H1 (cell line): Measurements from ENCODE around the gene IL27RA. TPM values are rescaled to one million over a fixed set of nuclear protein-coding genes. Genes with fewer than 3 reads are reported as not detected.

Source experiments
- CTCF ChIA-PET: fragments of 300-600 bp; sonication (Branson Sonifier 250); formaldehyde crosslinking; loops from one replicate; lab custom pipeline; 2021; ENCODE audit not compliant: partially characterized antibody; lab: Charles Lee
- POLR2A ChIA-PET: fragments of 300-600 bp; sonication (Branson Sonifier 250); formaldehyde crosslinking; loops from one replicate; lab custom pipeline; 2021; ENCODE audit warnings: inconsistent platforms; ENCODE audit not compliant: partially characterized antibody; lab: Charles Lee
- DNase-seq, 2 experiments: peaks; one replicate each; pipeline versions ENCODE4 v3.0.0 to v3.0.0-alpha.2; 2010 to 2022; ENCODE audit warnings: low spot score in 2 of 2, low read depth in 1 of 2, mixed read lengths in 1 of 2
- FAIRE-seq: peaks from 2 replicates; lab custom pipeline; 2011; peaks lifted over from hg19 to GRCh38; lab: Jason Lieb, UNC
- H2AFZ ChIP-seq: 2 replicates; pipeline ENCODE4 v1.8.1; 2012; ENCODE audit warnings: low read length, inconsistent platforms
- H2AK5ac ChIP-seq: 2 replicates; pipeline ENCODE4 v1.6.1; 2013; ENCODE audit warnings: low read depth, low read length
- H2BK120ac ChIP-seq: replicated peaks from 2 replicates; pipeline ENCODE3; 2013; ENCODE audit warnings: low read depth, low read length, inconsistent platforms
- H2BK12ac ChIP-seq: 2 replicates; pipeline ENCODE4 v1.6.1; 2013; ENCODE audit warnings: low read depth, low read length
- H2BK15ac ChIP-seq: 2 replicates; pipeline ENCODE4 v1.6.1; 2013; ENCODE audit warnings: low read length
- H2BK20ac ChIP-seq: 2 replicates; pipeline ENCODE4 v1.6.1; 2013; ENCODE audit warnings: low read length
- H2BK5ac ChIP-seq: 2 replicates; pipeline ENCODE4 v1.6.1; 2013; ENCODE audit warnings: low read depth, low read length
- H3K14ac ChIP-seq: 2 replicates; pipeline ENCODE4 v1.6.1; 2013; ENCODE audit warnings: inconsistent platforms; ENCODE audit not compliant: insufficient read length
- H3K18ac ChIP-seq: 2 replicates; pipeline ENCODE4 v1.6.1; 2013; ENCODE audit warnings: low read length; ENCODE audit errors: extremely low read depth
- H3K23ac ChIP-seq: 2 replicates; pipeline ENCODE4 v1.6.1; 2013; ENCODE audit warnings: inconsistent platforms; ENCODE audit not compliant: insufficient read length
- H3K23me2 ChIP-seq: 2 replicates; pipeline ENCODE4 v1.6.1; 2013; ENCODE audit warnings: low read depth, low read length
- H3K27ac ChIP-seq: 2 replicates; pipeline ENCODE4 v1.6.1; 2011; ENCODE audit warnings: low read depth, low read length, inconsistent platforms
- H3K27me3 ChIP-seq, 4 experiments: replicated peaks in 1 of 4; 1 replicate in 1 of 4; 2 replicates in 3 of 4; pipeline versions ENCODE4 v1.6.1 to v1.8.1; 2011 to 2013; ENCODE audit warnings: low read length in 3 of 4, mild to moderate bottlenecking in 3 of 4, inconsistent platforms in 2 of 4, mixed read lengths in 2 of 4, moderate library complexity in 1 of 4; ENCODE audit not compliant: control insufficient read depth in 3 of 4, insufficient read depth in 3 of 4; ENCODE audit errors: extremely low read depth in 1 of 4
- H3K36me3 ChIP-seq, 4 experiments: 2 replicates each; pipeline versions ENCODE4 v1.6.1 to v1.8.1; 2011 to 2013; ENCODE audit warnings: mild to moderate bottlenecking in 4 of 4, low read length in 3 of 4, moderate library complexity in 2 of 4, control low read depth in 1 of 4, inconsistent platforms in 1 of 4; ENCODE audit not compliant: insufficient read depth in 4 of 4, control insufficient read depth in 2 of 4
- H3K4ac ChIP-seq: replicated peaks from 2 replicates; pipeline ENCODE3; 2013; ENCODE audit warnings: low read length, low read depth, mixed read lengths, inconsistent platforms; ENCODE audit not compliant: insufficient read length
- H3K4me1 ChIP-seq, 4 experiments: replicated peaks in 1 of 4; 1 replicate in 1 of 4; 2 replicates in 3 of 4; pipeline versions ENCODE4 v1.6.1 to v1.8.1; 2011 to 2013; ENCODE audit warnings: low read length in 3 of 4, inconsistent platforms in 2 of 4, mixed read lengths in 1 of 4; ENCODE audit not compliant: insufficient read depth in 4 of 4, control insufficient read depth in 3 of 4
- H3K4me2 ChIP-seq, 2 experiments: 2 replicates each; pipeline versions ENCODE4 v1.6.1 to v1.8.1; 2011 to 2013; ENCODE audit warnings: low read depth in 2 of 2, low read length in 2 of 2, control low read depth in 1 of 2, inconsistent platforms in 1 of 2, mild to moderate bottlenecking in 1 of 2; ENCODE audit not compliant: insufficient read depth in 1 of 2
- H3K4me3 ChIP-seq, 4 experiments: fragments of 200-600, 300-600 bp in 1 of 4; sonication (generic), shearing (Covaris generic), sonication (Bioruptor Twin) in 1 of 4; 2 replicates each; pipeline versions ENCODE4 v1.5.1 to v1.8.1; 2011 to 2016; ENCODE audit warnings: low read length in 4 of 4, low read depth in 3 of 4, control low read depth in 2 of 4, inconsistent platforms in 2 of 4, mild to moderate bottlenecking in 2 of 4, mixed read lengths in 1 of 4, moderate library complexity in 1 of 4; ENCODE audit not compliant: insufficient read depth in 2 of 4; ENCODE audit errors: extremely low read depth in 1 of 4
- H3K56ac ChIP-seq: replicated peaks from 2 replicates; pipeline ENCODE3; 2013; ENCODE audit warnings: low read depth, mild to moderate bottlenecking, mixed read lengths, low read length, inconsistent platforms; ENCODE audit not compliant: insufficient read length
- H3K79me1 ChIP-seq: 2 replicates; pipeline ENCODE4 v1.6.1; 2013; ENCODE audit warnings: low read depth, low read length, control low read depth
- H3K79me2 ChIP-seq, 2 experiments: 2 replicates each; pipeline versions ENCODE4 v1.6.1 to v1.8.1; 2012 to 2013; ENCODE audit warnings: low read length in 2 of 2, mild to moderate bottlenecking in 2 of 2, inconsistent platforms in 1 of 2; ENCODE audit not compliant: insufficient read depth in 2 of 2, control insufficient read depth in 1 of 2
- H3K9ac ChIP-seq, 4 experiments: replicated peaks in 1 of 4; 1 replicate in 1 of 4; 2 replicates in 3 of 4; pipeline versions ENCODE4 v1.6.1 to v1.8.1; 2011 to 2013; ENCODE audit warnings: low read depth in 3 of 4, low read length in 3 of 4, control low read depth in 2 of 4, mild to moderate bottlenecking in 2 of 4, moderate library complexity in 2 of 4, inconsistent platforms in 1 of 4; ENCODE audit errors: extremely low read depth in 1 of 4
- H3K9me3 ChIP-seq, 2 experiments: 2 replicates each; pipeline versions ENCODE4 v1.6.1 to v1.8.1; 2012 to 2013; ENCODE audit warnings: mild to moderate bottlenecking in 2 of 2, moderate library complexity in 2 of 2, control low read depth in 1 of 2, inconsistent platforms in 1 of 2, low read depth in 1 of 2, low read length in 1 of 2, mixed read lengths in 1 of 2; ENCODE audit not compliant: insufficient read depth in 2 of 2
- H4K20me1 ChIP-seq, 2 experiments: replicated peaks in 1 of 2; 2 replicates each; pipeline versions ENCODE3 to v1.8.1; 2011 to 2013; ENCODE audit warnings: inconsistent platforms in 2 of 2, low read length in 2 of 2, mild to moderate bottlenecking in 1 of 2; ENCODE audit not compliant: insufficient read depth in 2 of 2, control insufficient read depth in 1 of 2
- H4K5ac ChIP-seq: 2 replicates; pipeline ENCODE4 v1.6.1; 2013; ENCODE audit warnings: low read length, low read depth, mixed read lengths, inconsistent platforms; ENCODE audit not compliant: insufficient read length
- H4K8ac ChIP-seq: 2 replicates; pipeline ENCODE4 v1.8.0; 2013; ENCODE audit warnings: mild to moderate bottlenecking, moderate library complexity, low read length, inconsistent platforms; ENCODE audit not compliant: insufficient read depth; ENCODE audit errors: extremely low read depth
- H4K91ac ChIP-seq: replicated peaks from 2 replicates; pipeline ENCODE3; 2013; ENCODE audit warnings: low read length, mixed read lengths, inconsistent platforms; ENCODE audit not compliant: insufficient read length
- CBX8 ChIP-seq: fragments of 300-800, 300-1000 bp; sonication (generic); IDR thresholded peaks from 2 replicates; pipeline ENCODE4 v1.7.1; 2016; ENCODE audit warnings: low read depth, low read length, borderline replicate concordance
- CTBP2 ChIP-seq: IDR thresholded peaks from 2 replicates; pipeline ENCODE4 v1.7.0; 2011; ENCODE audit warnings: borderline replicate concordance, mild to moderate bottlenecking, moderate library complexity, mixed read lengths, low read length; ENCODE audit not compliant: insufficient read depth, insufficient read length
- EGR1 ChIP-seq: IDR thresholded peaks from 2 replicates; pipeline ENCODE4 v1.6.1; 2011; ENCODE audit warnings: low read depth, low read length, borderline replicate concordance
- GABPA ChIP-seq: IDR thresholded peaks from 2 replicates; pipeline ENCODE4 v1.6.1; 2011; ENCODE audit warnings: mild to moderate bottlenecking, low read length, moderate library complexity, borderline replicate concordance; ENCODE audit not compliant: insufficient read depth
- HDAC2 ChIP-seq, 2 experiments: fragments of 300-600 bp in 1 of 2; sonication (generic) in 1 of 2; IDR thresholded peaks; 2 replicates each; pipeline ENCODE4 v1.6.1; 2011 to 2012; ENCODE audit warnings: low read depth in 2 of 2, low read length in 2 of 2, mild to moderate bottlenecking in 2 of 2, moderate library complexity in 2 of 2, borderline replicate concordance in 1 of 2, inconsistent platforms in 1 of 2
- KDM5A ChIP-seq: fragments of 200-600 bp; IDR thresholded peaks from 2 replicates; pipeline ENCODE4 v1.7.1; 2012; ENCODE audit warnings: mild to moderate bottlenecking, low read length, inconsistent platforms, mixed read lengths
- TEAD4 ChIP-seq: IDR thresholded peaks from 2 replicates; pipeline ENCODE4 v1.6.1; 2012; ENCODE audit warnings: low read depth, low read length, inconsistent platforms, mixed read lengths
- WGBS, 2 experiments: shearing (Covaris generic) in 1 of 2; methylation state at CpG; one replicate each; pipeline versions ENCODE4 v1.1.6 to v1.1.7; 2013 to 2015; ENCODE audit warnings: low lambda C conversion rate in 2 of 2, mixed read lengths in 2 of 2, inconsistent platforms in 1 of 2, low coverage in 1 of 2, missing lambda C conversion rate in 1 of 2; ENCODE audit not compliant: insufficient replicate concordance in 2 of 2, insufficient coverage in 1 of 2, insufficient read length in 1 of 2; ENCODE audit errors: extremely low coverage in 1 of 2, missing lambda C conversion rate in 1 of 2; 5-methylcytosine and 5-hydroxymethylcytosine counted together
- polyA plus RNA-seq, 7 experiments: library from polyadenylated mRNA; depleted of rRNA in 3 of 7; stranded (reverse) in 5 of 7; unstranded in 2 of 7; fragments of >200 nt in 5 of 7; fragments of 200-250 nt in 2 of 7; gene quantifications; 1 replicate in 5 of 7; 2 replicates in 1 of 7; 4 replicates in 1 of 7; pipeline versions ENCODE4 v1.2.1 to v1.2.3, GENCODE V29; 2011 to 2013; ENCODE audit warnings: missing spikeins in 2 of 7, mixed read lengths in 2 of 7
- total RNA-seq: library from RNA; stranded (reverse); fragmentation: NEBNext Ultra II Directional; extraction: Animal tissue kit (Norgen Biotek cat#: 25700); gene quantifications from 2 replicates; pipeline ENCODE4 v1.2.1, GENCODE V29; 2021

Gene IL27RA
- total and polyA plus RNA-seq, 2 of the 8 experiments (the other 6 are each of a cell fraction or from before 2014, with no cell fraction given): 9.9 to 14.7 TPM

- Histone ChIP-seq H4K91ac (no peak overlapping the region), H3K23ac (no peak overlapping the region), H3K79me1 (no peaks in the 10 kb centered on the region), H2BK15ac (no peak overlapping the region), H2BK120ac (no peak overlapping the region), H4K20me1 (peaks cover 4 to 8% of the 10 kb centered on the region in 2 experiments), H3K18ac (no peak overlapping the region), H3K4me2 (peak overlapping the region; percentile 35 to 65; a peak in 3 of 4 replicates), H3K14ac (no peak overlapping the region), H4K5ac (no peak overlapping the region), H3K9me3 (no peaks in the 10 kb centered on the region), H3K4me3 (peak overlapping the region; percentile 32 to 61 (median 40); a peak in 7 of 8 replicates), H2BK12ac (no peak overlapping the region), H3K79me2 (no peaks in the 10 kb centered on the region), H3K9ac (no peak overlapping the region), H2AK5ac (no peak overlapping the region), H3K27ac (no peak overlapping the region), H3K56ac (no peak overlapping the region), H3K23me2 (peaks cover 6% of the 10 kb centered on the region; the same call in 1 of the 2 replicates), H4K8ac (no peak overlapping the region), H3K4ac (no peak overlapping the region), H3K36me3 (peaks cover 0 to 13% (median 4%) of the 10 kb centered on the region in 4 experiments; a peak in 3 of 8 replicates), H2AFZ (no peak overlapping the region), H2BK20ac (no peak overlapping the region), H3K4me1 (peaks cover 0 to 7% (median 4%) of the 10 kb centered on the region in 4 experiments; a peak in 6 of 7 replicates), H2BK5ac (no peak overlapping the region), H3K27me3 (peaks cover 0 to 6% (median 4%) of the 10 kb centered on the region in 4 experiments; a peak in 4 of 7 replicates)
- no peak for DNase-seq
- WGBS, 2 experiments: 77% methylated on average over 5 of the region's 5 CpGs; no CpG with 5 or more reads in 1 of the 2 experiments
- POLR2A ChIA-PET: interaction anchor here (1.5 kb wide), 1 partner anchor 51 kb away, joined by 4 read pairs; no protein-coding TSS in a partner anchor
- no peak for FAIRE-seq
- TF ChIP-seq CTBP2 (no peak), TEAD4 (no peak), EGR1 (no peak), CBX8 (no peak), HDAC2 (IDR thresholded peaks at IDR 0.05; ENCODE audit: borderline replicate concordance in 1 of 2, low read depth in 2 of 2, low read length in 2 of 2) (no peak), KDM5A (no peak), GABPA (no peak)
- CTCF ChIA-PET: interaction anchor here (1.4 to 11.2 kb wide), 3 partner anchors 27 to 132 kb away, joined by 3 to 75 read pairs (median 5); partner anchors contain the start of gene PALM3
Measured at GRCh38 chr19:14086098-14086497, 54.5 kb downstream of the IL27RA start.
